GM12873 (cell line): ENCODE results near the gene ARMH3.

Source experiments
- TF ChIP-seq, protein P1 (sequence below): IDR thresholded peaks from 2 replicates; pipeline ENCODE4 v1.5.1; 2012; ENCODE audit warnings: low read depth, mild to moderate bottlenecking, moderate library complexity, low read length, control low read depth; ENCODE audit not compliant: insufficient read depth; ENCODE audit errors: missing control alignments

ARMH3 gene

DNA sequence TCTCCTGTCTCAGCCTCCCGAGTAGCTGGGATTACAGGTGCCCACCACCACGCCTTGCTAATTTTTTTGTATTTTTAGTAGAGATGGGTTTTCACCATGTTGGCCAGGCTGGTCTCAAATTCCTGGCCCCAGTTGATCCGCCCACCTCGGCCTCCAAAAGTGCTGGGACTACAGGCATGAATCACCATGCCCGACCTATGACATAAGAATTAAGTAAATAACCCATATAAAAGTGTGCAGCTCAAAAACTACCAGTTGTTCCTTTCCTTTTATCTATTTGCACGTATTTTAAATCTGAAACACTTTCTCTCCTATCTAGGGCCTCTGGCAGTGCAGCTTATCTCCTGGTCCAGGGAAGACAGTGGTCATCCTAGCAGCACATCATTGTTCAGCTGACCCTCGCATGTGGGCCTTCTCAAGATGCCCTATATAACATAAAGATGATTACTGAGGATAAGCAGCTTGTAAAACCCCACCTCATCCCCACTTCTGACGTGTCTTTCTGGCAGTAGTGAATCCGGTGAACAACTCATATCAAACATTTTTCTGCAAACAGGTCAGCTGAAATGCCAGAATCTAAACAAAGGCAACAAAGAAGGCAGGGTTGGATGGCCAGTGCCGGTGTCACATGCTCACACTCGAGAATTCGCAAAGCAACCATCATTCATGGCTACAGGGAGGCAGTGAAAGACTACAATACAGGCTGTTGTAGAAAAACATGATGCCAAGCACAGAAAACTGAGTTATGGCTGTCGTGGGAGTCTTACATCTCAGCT lies 176.3 kb downstream of the ARMH3 start:
- TF ChIP-seq, protein P1, sequence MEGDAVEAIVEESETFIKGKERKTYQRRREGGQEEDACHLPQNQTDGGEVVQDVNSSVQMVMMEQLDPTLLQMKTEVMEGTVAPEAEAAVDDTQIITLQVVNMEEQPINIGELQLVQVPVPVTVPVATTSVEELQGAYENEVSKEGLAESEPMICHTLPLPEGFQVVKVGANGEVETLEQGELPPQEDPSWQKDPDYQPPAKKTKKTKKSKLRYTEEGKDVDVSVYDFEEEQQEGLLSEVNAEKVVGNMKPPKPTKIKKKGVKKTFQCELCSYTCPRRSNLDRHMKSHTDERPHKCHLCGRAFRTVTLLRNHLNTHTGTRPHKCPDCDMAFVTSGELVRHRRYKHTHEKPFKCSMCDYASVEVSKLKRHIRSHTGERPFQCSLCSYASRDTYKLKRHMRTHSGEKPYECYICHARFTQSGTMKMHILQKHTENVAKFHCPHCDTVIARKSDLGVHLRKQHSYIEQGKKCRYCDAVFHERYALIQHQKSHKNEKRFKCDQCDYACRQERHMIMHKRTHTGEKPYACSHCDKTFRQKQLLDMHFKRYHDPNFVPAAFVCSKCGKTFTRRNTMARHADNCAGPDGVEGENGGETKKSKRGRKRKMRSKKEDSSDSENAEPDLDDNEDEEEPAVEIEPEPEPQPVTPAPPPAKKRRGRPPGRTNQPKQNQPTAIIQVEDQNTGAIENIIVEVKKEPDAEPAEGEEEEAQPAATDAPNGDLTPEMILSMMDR, result no peak

DNA sequence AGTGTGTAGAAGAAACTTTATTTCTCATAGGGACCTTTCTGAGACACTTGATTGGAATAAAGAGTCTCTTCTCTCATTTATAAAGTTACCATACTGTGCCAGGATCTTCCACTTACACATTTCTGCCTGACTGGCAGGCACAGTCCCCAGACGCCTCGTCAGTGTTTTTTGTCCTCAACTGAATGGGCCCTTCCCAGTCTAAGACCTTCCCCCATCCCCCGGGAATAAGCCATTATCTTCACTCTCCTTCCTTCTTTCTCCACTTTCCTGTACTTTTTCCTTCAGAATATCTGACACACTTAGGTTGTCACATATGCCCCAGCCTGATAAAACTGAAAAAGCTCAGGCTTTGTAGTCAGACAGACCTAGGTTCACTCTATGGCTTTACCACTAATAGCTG lies 177.1 kb downstream of the ARMH3 start:
- TF ChIP-seq, protein P1, result no peak

DNA sequence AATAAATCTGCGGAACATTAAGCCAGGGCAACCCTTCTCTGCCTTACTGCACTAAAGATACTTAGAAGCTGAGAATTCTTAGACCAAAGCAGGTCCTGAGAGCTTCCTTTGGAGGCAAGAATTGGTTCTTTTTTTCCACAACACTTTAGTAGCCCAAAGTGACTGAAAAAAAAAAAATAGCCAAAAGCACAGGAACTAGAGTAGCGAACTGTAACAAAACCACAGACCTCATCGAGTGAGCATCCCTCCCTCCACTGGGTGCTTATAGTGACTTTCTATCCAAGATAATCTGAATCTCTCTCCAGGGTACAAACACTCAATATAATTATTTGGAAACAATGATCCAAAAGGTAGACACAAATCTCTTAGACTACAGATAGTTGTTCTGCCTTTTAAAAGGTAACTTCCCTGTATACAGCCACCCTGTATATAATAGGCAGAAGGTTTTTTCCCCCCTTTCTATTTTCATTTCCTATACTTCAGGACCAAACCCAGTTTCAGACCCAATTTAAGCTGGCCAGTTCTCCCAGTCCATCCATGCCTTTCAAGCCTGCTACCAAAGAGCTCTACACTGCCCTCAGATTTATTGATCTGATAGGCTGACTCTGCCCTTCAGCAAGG lies 180.8 kb downstream of the ARMH3 start:
- TF ChIP-seq, protein P1, result no peak

DNA sequence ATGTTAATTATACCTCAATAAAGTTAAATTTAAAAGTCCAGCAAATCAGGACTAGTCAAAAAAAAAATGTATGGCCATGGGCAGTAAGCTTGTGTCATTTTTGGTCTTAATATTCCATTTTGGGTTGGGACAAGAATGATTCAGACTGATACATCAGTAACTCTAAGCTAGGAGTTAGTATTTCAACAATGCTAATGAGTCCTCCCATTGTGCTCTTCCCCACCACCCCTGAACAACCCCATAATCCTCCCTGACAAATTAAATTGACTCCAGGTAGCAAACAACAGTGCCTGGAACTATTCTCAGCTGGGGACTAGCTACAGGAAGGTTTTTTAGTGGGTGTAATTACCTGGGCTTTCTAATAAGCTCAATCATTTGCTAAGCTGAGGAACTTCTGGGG lies 181.7 kb downstream of the ARMH3 start:
- TF ChIP-seq, protein P1, result no peak

DNA sequence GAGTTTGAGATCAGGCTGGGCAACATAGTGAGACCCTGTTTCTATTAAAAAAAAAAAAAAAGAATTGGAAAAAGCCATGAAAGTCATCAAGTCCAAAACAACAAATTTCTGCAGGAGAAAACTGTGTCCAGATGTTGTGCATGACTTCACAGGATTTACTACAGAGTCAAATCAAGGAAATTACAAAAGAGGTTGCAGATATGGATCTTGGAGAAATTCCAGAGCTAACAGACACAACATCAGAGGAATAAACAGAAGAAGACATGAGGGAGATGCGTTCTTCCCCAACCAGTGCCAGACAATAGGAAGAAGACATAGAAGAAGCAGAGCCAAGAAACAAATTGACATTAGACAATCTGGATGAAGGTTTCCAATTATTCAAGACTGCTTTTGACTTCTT lies 188.0 kb downstream of the ARMH3 start:
- TF ChIP-seq, protein P1, result no peak

DNA sequence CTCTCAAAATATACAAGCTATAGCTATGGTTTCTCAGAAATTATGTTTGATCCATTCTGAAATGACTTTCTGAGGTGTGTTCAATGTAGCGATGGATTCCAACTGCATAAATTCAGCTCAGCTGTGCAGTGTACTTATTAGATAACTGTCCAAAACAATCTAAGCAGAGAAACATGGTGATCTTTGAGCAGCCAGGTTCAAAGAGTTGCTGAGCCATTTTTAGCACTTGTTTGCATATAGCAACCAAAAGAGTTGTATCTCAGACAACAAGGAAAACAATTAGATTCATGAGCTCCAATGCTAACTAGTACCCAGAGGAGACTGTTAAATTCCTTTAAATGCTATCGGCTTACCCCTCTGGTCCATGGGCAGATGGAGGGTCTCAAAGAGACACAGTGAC lies 196.4 kb downstream of the ARMH3 start:
- TF ChIP-seq, protein P1, result no peak

DNA sequence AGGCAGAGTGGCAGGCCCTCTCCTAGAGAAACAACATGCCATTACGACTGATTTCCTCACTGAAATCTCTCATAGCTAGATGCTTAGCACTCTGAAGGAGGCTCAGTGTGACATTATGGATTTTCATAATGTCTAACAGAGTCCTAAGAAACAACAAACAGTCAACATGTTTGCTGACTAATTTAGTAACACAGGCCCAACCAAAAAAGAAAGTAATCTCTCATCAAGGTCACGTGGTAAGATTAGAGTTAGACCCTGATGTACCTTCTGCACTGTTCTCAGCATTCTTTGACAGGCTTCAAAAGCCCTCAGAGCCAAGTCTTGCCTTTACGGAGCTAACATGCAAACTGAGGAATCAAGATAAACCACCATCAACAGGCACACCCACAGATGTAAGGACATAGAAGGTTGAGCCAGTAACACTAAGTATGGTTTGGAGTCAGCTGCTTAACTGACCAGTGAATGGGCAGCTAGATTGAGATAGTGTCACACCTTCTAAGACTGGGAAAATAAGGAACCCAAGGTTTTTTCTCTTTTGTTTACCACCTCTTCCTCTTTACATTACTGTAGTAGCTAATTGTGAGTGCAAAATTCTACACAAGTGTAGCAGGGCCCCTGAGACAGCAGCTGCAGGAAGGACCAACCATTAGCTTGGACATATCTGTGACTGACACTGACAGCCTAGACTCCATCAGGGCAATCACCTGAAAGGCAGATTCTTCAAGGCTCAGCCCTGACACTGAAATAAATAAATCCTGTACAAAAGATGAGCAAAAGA lies 197.1 kb downstream of the ARMH3 start:
- TF ChIP-seq, protein P1, result no peak
